GM19324 (cell line): ENCODE data around the gene TBX2.
"Not testable (repeated sequence)": the region's sequence is repeated elsewhere in the genome, so short reads cannot be mapped to it uniquely, and the experiment has no call there.

Experiments used
- ATAC-seq: cut with Tn5 transposase; IDR thresholded peaks from one replicate; pipeline ENCODE4 v1.9.1; 2021; ENCODE audit warnings: mild to moderate bottlenecking, moderate library complexity; ENCODE audit not compliant: unreplicated experiment, low FRiP score

The TBX2 gene

GRCh38 chr17:61425682-61426481, 26.2 kb downstream of the TBX2 start:
- ATAC-seq, result no peak

DNA sequence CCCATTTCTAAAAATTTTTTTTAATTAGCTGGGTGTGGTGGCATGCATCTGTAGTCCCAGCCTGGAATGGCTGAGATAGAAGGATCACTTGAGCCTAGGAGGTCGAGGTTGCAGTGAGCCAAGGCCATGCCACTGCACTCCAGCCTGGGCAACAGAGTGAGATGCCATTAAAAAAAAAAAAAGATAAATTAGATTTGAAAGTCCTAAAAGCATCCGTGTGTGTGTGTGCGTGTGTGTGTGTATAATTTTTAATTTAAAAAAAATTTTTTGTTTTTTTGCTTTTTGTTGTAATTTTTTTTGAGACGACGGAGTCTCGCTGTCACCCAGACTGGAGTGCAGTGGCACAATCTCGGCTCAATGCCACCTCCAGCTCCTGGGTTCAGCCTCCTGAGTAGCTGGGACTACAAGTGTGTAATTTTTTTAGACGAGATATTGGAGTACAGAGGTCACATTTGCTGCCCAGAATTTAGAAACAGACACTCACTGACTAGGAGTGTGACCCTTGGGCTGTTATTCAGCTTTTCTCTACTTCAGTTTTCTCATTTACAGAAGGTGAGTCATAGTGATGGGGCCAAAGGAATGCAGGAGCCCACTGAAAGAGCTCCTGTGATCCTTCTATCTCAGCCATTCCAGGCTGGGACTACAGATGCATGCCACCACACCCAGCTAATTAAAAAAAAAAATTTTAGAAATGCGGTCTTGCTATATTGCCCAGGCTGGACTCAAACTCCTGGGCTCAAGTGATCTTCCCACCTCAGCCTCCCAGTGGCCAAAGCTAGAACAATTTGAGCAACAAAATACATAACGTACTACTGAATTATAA, 27.1 kb downstream of the TBX2 start:
- no peak for ATAC-seq

DNA sequence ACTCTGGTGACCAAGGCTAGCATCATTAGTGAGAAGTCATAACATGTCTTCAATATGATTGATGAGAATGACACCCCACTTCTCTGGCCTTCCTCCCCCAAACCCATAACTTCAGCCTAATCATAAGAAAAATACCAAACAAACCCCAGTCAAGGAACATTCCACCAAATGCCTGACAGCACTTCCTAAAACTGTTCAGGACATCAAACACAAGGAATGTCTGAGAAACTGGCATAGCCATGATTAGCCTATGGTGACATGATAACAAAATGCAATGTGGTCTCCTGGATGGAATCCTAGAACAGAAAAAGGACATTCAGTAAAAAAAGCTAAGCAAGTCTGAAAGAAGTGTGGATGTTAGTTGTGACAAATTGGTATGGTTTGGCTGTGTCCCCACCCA, 27.9 kb downstream of the TBX2 start:
- ATAC-seq, result no peak

GRCh38 chr17:61429274-61429673, 29.6 kb downstream of the TBX2 start:
- ATAC-seq, result no peak

DNA sequence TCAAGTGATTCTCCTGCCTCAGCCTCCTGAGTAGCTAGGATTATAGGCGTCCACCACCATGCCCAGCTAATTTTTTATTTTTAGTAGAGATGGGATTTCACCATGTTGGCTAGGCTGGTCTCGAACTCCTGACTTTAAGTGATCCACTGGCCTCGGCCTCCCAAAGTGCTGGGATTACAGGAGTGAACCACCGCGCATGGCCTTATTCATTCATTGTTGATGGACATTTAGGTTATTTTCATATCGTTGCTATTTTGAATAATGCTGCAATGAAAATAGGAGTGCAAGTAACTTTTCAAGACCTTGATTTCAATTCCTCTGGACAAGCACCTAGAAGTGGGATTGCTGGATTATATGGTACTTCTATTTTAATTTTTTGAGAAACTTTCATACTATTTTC, 30.2 kb downstream of the TBX2 start:
- ATAC-seq, result not testable (repeated sequence)

DNA sequence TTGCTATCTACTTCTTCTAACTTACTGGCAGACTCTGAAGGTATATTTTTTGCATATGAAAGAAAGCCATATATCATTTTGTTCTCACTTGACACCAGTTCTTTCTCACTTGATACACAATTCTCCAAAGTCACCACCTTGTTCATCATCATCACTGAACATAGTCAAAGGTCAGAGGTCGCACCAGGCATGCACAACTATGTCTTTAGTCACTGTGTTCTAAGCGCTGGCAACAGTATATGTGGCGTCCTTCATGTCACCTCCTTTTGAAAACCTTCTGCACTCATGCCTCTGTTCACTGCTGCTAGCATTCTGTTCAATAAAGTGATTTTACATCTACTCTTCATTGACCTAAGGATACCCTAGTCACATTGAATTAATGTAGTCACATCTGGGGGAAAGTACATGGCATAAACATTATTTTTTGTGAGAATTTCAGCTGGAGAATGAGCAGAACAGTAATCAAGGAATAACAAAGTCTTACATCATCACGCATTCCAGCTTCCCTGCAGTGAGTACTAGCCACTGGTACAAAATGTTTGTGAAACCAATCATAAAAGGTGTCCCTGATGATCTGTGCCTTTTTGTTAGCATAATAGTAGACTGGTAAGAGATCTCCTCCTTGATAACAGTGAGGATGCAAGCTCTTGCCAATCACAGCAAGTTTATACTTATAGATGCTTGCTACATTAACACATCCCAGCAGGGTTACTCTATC, 32.1 kb downstream of the TBX2 start:
- no peak for ATAC-seq

- ATAC-seq, result no peak
Observed at GRCh38 chr17:61436273-61436672, 36.6 kb downstream of the TBX2 start.

DNA sequence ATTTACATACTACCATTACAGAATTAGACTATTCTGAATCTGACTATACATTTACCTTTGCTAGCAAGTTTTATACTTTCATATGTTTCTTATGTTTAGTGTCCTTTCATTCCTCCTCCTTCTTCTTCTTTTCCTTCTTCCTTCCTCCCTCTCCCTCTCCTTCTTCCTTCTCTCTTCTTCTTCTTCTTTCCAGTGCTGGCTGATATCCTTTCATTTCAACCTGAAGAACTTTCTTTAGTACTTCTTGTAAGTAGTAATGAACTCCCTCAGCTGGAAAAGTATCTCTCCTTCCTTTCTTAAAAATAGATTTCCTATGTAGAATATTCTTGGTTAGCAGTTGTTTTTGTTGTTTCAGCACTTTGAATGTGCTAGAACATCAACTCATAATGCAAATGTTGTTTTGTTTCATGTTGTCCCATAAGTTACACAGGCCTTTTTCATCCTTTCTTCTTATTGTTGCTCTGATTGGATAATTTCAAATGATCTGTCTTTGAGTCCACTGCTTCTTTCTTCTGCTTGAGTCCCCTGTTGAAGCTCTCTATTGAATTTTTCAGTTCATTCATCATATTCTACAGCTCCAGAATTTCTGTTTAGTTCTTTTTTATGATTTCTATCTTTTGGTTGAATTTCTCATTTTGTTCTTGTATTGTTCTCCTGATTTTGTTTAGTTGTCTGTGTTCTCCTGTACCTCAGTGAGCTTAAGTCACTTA, 37.5 kb downstream of the TBX2 start:
- ATAC-seq, result no peak

GRCh38 chr17:61440697-61441096, 41.1 kb downstream of the TBX2 start:
- ATAC-seq, result no peak

DNA sequence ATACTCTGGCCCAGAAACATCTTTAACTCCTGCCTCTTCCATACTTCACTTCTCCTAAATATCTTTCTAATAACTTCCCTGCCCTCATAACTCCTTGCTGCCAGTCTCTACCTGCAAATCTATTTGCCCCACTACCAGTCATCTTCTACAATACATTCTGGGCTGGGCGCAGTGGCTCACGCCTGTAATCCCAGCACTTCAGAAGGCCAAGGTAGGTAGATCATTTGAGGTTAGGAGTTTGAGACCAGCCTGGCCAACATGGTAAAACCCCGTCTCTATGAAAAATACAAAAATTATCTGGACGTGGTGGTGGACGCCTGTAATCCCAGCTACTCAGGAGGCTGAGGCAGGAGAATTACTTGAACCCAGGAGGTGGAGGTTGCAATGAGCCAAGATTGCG, 41.9 kb downstream of the TBX2 start:
- ATAC-seq, result not testable (repeated sequence)

DNA sequence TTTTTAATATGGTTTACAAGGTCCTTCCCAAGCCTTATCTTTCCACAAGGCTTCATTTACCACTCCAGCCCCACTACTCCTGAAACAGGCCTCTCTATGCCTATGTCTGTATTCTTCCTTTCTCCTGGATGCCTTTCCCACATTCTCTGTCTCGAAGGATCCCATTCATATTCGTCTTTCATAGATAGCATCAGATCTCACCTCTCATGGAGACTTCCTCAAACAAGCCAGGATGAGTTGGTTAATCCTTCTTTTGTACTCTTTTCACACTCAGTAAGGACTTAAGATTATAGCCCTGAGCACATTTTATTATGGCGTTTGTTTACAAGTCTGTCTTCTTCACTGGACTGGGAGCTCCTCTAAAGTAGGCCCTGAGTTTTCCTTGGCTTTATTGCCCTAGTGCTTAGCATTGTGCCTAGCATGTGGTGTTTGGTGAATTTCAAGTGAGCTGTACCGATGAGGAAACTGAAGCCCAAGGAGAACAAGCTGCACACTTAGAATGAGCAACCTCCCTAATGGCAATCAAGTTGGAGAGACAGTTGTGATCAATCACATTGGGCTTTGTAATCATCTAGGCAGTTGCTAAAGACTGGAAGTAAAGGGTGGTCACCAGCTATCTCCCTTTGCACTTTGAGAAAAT, 42.6 kb downstream of the TBX2 start:
- ATAC-seq, result no peak

DNA sequence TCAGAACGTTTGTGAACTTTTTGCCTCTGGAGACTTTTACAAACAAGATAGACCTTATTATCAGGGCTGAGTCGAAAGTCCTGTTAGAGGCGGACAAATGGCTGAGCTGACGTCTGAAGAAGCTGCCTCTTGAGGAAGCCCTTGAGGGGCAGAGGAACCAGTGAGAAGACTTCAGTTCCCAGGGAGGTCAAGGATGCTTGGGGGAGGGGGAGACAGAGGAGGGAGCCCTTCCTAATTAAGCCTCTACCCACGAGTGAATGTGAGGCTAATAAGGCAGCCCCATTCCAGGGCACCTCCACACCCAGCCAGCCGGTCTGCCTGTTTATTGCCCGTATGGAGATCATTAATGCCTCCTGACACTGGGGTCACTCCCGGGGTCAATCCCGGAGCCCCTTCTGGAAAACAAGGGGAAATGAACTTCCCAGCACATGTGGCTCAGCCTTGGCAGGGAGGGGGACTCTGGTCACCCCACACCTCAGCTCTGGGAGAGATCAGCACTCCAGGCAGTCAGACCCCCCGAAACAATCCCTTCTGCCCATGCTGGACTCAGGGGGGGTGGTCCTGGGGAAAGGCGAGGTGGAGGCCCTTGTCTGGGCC, 43.3 kb downstream of the TBX2 start:
- no peak for ATAC-seq

DNA sequence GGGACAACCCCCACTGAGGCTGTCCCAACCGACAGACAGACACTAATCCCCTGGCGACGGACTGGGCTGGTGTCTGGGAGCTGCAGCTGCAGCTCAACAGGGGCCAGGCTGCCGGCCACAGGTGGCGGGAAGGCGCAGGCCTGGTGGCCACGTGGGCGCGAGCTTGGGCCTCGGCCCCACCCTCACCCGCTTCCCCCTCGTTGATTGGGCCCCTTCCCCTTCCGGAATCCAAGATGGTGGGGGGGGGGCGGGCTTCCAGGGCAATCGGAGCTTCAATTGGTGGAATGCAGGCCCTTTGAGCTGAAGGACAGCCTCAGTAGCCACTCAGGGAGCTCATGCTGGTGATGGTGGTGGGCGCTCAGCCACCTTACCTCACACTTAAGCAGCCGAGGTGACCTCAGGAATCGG, 43.8 kb downstream of the TBX2 start:
- ATAC-seq, result no peak

DNA sequence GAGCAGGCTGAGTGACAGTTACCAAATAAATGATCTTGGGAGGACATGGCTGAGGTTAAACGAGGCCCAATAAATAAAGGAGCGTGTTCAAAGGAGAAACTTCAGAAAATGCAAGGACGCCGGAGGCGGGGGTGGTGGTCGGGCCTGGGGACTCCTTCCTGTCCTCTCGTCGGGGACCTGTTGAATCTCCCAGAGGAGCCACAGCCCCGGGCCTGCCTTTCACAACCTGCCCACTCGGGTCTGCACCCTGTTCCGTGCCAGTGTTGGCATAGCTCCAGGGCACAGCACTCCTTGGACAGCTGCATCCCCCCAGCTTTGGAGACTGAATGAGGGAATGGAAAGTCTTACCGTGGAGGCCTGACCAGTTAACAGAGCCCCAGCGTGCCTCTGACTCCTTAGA, 44.4 kb downstream of the TBX2 start:
- ATAC-seq, result no peak

DNA sequence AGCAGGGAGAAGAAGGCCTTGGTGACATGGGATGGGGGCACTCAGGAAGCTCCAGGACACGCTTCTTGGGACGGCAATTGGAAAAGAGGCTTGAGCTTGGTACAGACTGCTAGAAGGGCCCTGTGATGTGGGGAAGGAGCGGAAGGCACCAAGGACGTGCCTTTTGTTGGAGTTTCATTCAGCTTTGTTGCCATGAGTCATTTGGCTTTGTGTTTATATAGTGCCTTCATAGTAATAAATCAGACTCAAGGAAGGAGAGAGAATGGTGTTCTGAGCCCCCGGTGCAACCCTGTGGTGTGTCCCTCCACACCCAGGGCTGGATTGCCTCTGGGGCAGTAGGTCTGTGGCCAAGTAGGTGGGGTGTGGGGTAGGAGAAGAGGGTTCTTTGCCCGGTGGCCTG, 45.2 kb downstream of the TBX2 start:
- ATAC-seq, result no peak

DNA sequence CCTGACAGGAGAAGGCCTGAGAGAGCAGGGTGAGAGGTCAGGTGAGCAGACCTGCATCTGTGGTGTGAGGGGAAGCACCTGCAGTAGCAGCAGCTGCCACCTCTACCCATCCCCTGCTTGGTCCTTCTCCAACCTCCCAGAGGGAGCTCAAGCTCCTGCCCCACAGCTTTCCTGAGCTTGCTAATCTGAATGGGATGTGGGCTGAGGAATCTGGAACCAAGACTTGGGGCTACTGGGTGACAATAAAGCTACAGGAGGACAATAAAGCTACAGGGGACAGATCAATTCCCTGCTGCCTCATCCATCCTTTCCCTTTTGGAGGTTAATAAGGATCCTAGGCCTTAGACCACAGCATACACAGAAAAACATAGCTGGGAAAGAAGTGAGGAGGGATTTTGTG, 47.7 kb downstream of the TBX2 start:
- ATAC-seq, result no peak

- ATAC-seq, result no peak
Observed at GRCh38 chr17:61448042-61448441, 48.4 kb downstream of the TBX2 start.

GRCh38 chr17:61449140-61449539, 49.5 kb downstream of the TBX2 start:
- not testable (repeated sequence) for ATAC-seq

DNA sequence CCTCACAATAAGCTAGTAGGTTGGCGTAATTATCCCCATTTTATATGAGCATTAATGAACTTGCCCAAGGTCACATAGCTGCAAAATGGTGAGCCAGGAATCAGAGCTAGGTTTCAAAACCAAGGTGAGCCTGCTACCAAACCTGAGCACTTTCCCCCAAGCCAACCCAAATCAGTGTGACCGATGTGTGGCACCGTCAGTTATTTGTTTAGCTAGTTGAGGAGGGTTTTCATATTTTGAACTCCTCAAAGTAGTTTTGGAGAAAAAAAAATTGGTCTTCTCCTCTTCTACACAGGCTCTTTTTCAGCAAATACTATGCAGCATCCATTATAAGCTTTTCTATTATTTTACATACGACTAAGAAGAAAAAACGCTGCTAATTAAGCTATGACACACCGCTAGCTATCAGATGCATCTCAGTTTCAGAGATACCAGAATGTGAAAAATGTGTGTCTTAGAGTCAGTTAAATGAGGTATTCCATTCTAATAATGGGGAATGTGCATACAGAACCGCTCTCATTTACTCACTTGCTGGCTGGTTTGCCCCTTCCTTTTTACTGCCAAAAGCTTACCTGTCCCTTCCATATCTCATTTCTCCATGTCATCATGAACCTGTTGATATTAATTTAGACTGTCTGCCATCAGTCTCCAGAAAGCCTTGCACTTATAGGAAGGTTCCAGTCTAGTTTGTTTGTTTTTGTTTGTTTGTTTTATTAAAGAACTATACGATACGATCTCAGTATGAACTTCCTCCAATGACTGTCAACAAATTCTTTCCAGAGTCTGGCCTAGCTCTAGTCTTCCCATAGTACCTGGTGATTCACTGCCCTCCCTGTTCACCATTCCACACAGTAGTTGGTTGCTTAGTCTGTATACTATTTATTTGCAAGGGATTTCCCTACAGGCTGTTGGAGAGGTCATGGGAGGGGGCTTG, 50.3 kb downstream of the TBX2 start:
- no peak for ATAC-seq
